AG09319 (cell line): ENCODE data around the gene TARBP1.

Experiments used
- DNase-seq: peaks from one replicate; pipeline ENCODE4 v3.0.0-alpha.2; 2010; ENCODE audit warnings: low read depth; ENCODE audit errors: extremely low read depth
- CTCF ChIP-seq: IDR thresholded peaks from 2 replicates; pipeline ENCODE4 v1.5.1; 2011; ENCODE audit warnings: low read depth, mild to moderate bottlenecking, inconsistent platforms, low read length, moderate library complexity

TARBP1 gene

GRCh38 chr1:234454926-234455325 lies 24.1 kb downstream of the TARBP1 start:
- TF ChIP-seq CTCF, result no peak
- DNase-seq, result no peak

- no peak for DNase-seq
- TF ChIP-seq CTCF, result no peak
These were observed 26.5 kb downstream of the TARBP1 start for GRCh38 chr1:234452406-234452965.

DNA sequence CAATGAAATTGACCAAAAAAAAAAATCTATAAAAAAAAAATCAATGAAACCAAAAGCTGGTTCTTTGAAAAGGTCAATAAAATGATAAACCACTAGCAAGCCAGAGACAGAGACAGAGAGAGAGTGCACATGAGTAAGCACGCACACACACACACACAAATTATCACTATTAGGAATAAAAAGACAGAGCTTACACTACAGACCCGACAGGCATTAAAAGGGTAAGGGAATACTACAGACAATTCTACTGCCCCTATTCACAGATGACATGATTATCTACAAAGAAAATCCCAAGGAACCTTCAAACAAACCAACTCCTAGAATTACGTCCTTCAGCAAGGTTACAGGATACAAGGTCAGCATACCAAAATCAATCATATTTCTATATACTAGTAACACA lies 38.6 kb downstream of the TARBP1 start:
- TF ChIP-seq CTCF, result no peak

GRCh38 chr1:234438579-234438978 lies 40.4 kb downstream of the TARBP1 start:
- TF ChIP-seq CTCF, result no peak
- no peak for DNase-seq

More for the DNA sequence above, 38.6 kb downstream of the TARBP1 start:
- no peak for DNase-seq

DNA sequence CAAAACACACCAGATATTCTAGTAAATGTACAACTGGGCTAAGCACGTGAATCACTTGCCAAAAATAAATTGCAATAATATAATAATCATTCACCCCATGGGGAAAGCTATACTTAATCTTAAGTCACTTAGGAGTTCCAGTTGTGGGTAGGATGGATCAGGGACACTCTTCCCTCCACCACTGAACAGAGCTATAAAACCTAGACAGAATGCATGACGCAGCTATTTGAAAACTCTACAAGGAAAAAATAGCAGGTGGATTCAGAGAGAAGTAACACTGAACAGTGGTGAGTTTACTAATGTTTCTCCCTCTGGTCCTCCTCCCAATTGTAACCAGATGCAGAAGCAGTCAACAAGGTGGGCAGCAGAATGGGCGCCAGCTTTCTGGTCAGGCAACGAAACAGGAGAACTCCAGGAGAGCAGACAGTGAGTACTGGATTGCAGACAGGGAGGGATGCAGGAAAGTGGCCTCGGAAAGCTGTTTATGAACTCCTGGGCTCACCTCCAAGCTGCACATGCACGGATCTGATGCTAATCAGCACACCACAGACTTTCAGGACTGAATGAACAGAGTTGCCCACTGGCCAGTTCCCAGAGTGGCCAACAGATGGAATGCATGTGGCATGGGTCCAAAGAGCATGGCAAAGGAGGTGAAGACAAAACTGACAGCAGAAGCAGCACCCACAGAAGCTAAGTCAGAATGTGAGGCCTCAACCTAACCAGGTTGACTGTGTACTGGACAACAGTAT lies 41.4 kb downstream of the TARBP1 start:
- DNase-seq, result no peak
- TF ChIP-seq CTCF, result no peak

GRCh38 chr1:234435620-234436019 lies 43.4 kb downstream of the TARBP1 start:
- TF ChIP-seq CTCF, result no peak
- no peak for DNase-seq

DNA sequence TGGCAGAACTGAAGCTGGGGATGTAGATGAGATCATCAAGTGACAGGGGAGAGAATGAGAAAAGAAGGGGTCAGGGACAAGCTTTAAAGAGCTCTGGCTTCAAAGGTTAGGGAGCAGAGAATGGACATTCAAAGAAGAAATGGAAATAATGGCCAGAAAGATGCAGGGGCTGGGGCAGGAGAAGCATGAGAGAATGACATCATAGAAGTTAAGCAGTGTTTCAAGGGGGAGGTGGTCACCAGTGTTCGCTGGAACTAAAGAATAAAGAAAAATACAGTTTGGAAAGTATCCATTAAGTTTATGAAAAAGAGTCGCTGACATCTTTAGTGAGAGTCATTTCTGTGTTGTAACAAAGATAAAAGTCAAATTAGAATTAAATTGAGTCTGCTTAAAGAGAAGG lies 44.3 kb downstream of the TARBP1 start:
- DNase-seq, result no peak
- TF ChIP-seq CTCF, result no peak
